GM12872 (cell line): Measurements from ENCODE around the gene CCR8.

Source experiments
- CTCF ChIP-seq: IDR thresholded peaks from 3 replicates; pipeline ENCODE4 v1.5.1; 2011; ENCODE audit warnings: low read depth, mild to moderate bottlenecking, low read length, moderate library complexity; ENCODE audit not compliant: insufficient read depth

Gene CCR8

GRCh38 chr3:39294446-39295183, 34.9 kb upstream of the CCR8 start:
- TF ChIP-seq CTCF = no peak

GRCh38 chr3:39295184-39295775, 34.2 kb upstream of the CCR8 start:
- no peak for TF ChIP-seq CTCF

GRCh38 chr3:39296197-39297077, 33.1 kb upstream of the CCR8 start:
- TF ChIP-seq CTCF = no peak

DNA sequence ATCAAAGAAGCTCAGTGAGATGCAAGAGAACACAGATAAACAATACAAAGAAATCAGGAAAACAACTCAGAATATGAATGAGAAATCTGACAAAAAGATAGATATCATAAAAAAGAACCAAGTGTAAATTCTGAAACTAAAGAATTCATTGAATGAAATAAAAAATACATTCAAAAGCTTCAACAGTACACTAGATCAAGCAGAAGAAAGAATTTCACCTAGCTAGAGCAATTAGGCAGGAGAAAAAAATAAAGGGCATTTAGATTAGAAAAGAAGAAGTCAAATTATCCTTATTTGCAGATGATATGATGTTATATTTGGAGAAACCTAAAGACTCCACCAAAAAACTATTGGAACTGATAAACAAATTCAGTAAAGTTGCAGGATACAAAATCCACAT, 30.2 kb upstream of the CCR8 start:
- no peak for TF ChIP-seq CTCF

DNA sequence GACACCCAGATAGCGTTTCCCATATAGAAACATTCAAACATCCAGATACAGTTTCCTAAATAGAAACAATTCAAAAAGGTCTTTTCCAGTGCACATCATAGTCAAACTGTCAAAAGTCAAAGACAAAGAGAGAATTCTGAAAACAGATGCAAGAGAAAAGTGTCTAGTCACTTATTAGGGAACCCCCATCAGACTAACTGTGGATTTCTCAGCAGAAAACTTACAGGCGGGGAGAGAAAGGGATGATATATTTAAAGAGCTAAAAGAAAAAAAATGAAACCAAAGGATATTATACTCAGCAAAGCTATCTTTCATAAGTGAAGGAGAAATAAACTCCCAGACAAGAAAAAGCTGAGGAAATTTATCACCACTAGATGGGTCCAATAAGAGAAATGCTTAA, 27.3 kb upstream of the CCR8 start:
- no peak for TF ChIP-seq CTCF

- TF ChIP-seq CTCF = no peak
These were observed 16.2 kb upstream of the CCR8 start for GRCh38 chr3:39313289-39313688.

GRCh38 chr3:39315420-39315819, 14.1 kb upstream of the CCR8 start:
- TF ChIP-seq CTCF = no peak
